Measurements from ENCODE around the gene SND1.

The SND1 gene

GRCh38 chr7:127689194-127689772 is 37.3 kb downstream of the SND1 start:
- DNase-seq: no peak

DNA sequence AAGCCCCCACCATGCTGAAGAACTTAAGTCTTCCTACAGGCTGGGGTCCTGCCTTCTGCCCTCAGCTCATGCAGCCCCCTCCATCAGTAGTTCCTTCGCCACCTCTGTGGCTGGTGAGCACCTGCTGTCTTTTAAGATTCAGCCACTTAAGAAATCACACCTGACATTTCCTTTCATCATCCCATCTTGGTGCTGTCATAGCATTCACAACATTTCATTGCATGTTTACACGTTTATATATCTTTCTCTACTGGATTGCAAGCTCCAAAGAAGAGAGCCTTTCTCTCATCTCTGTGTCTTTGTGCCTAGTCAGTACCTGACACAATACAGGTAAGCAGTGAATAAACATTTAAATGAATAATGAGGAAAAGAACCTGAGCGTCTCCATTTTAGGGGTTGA is 38.3 kb downstream of the SND1 start:
- no peak for DNase-seq

DNA sequence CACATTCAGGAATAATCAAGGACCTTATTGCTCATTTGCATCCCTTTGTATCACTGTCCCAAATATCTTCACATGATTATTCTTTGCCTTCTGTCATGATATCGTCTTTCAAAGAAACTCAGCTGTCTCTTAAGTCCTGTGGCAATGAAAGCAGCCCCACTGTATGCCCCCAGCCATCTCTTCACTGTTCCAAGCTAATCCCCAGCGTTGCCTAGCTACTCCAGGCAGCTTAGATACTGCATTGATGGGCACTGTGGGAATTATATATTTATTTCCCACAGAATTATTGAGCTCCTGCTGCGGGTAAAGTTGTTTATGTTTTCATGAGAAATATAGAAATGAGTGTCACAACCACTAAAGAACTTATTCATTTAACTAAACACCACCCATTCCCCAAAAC is 38.8 kb downstream of the SND1 start:
- DNase-seq: no peak

DNA sequence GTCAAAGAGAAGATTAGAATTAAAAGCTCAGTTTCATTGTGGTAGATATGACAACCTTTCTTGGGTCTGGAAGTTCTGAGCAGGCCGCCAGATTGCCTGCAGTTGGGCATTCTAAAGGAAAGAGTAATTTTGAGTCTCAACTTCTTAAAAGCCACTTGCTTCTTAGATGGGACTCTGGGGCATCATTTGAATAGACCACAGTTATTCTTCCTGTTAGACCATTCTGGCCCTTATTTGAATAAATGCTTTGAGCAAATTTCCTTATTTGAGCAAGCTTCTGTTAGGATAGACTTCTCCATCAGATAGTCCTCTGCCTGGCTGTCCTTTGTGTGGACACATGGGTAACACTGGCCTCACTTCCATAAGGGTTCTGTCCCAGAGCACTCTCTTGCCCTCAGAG is 40.2 kb downstream of the SND1 start:
- DNase-seq: no peak

GRCh38 chr7:127699853-127700252 is 47.9 kb downstream of the SND1 start:
- no peak for DNase-seq

DNA sequence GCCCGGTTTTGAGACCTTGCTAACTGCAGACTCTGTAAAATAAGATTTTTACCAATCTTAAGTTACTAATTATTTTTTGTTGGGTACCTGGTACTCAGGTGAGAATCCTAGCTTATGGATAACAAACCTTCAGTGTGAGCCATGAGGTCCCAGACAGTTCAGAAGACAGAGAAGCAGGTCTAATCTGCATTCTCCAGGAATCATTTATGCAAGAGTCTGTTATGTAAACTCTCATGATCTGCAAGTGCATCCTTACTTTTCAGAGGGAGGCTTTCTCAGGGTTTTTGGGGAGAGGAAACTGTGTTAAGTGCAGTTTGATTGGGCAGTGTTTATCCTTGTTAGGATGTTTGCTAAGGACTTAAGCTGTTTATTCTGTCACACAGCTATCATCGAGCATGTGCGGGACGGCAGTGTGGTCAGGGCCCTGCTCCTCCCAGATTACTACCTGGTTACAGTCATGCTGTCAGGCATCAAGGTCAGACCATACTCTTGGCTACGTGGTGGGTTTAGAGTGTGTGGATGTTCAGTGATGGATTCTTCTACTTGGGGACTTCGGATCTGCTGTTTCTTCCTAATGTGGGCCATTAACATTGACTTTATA is 50.2 kb downstream of the SND1 start:
- no peak for DNase-seq

DNA sequence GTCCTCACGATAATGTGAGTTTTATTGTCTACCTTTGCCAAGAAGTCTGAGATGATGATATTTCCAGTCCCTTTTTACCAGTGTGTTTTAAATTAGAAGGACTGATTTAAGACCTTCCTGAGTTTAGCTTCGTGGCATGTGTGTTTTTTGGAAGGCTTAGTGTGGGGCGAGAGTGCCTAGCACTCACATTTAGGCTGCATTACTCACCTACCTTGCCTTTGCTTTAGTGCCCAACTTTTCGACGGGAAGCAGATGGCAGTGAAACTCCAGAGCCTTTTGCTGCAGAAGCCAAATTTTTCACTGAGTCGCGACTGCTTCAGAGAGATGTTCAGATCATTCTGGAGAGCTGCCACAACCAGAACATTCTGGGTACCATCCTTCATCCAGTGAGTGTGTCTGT is 50.9 kb downstream of the SND1 start:
- DNase-seq: no peak

DNA sequence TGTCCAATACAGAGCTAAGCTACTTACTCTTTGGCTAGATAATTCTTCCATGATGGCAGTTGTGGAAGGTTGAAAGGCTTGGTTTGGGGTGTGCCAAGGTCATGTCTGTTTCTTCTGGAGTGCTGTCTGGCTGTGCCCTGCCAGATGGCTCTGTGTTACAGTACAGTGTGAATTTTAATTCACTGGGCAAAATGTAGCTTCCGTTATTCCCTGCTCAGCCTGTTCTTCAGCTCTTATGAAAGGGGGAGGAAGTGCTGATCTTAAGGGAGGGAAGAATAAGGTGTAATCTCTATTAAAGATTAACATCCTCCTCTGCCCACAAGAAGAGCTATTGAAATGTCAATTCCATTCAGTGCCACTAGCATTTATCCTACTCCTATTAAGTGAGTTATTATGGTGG is 52.2 kb downstream of the SND1 start:
- no peak for DNase-seq

DNA sequence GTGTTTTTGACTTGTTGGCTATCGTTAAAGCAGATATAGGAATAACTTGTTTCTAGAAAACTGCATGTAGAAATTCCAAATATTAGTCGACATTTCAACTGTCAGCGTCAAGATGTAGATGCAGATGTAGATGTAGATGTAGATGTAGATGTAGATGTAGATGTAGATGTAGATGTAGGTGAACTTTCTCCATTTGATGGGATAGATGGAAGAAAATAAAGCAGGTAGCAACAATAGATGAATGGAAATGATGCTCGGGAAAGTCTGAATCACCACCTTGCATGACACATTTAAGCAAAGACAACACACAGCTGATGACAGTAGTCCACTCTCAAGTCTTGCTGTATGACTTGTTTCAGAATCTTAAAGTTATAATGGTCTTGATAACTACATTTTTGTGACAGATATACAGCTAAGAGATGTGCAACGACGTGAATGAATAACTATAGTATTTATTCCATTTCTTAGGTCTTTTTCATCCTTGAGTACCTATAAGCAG is 53.5 kb downstream of the SND1 start:
- no peak for DNase-seq

- DNase-seq: no peak
Measured at GRCh38 chr7:127706766-127707165, 54.8 kb downstream of the SND1 start.

GRCh38 chr7:127708201-127708600 is 56.2 kb downstream of the SND1 start:
- DNase-seq: no peak

DNA sequence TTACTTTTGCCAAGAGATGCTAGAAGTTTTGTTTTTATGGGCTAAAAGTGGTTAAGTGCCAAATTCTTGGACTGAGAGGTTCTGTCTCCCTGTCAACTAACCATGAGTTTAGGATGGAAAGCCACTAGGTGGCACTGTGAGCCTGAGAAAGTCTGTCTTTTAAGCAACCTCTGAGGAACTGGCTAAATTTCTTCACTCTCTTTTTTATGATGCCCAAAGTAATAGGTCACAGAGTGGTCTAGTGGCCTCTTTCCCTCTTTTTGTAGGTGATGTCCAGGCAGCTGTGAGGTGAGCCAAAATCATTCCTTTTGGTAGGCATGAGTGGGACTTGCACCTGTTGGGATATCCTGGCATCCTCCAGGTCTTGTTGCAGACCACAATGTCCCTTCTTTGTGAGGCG is 56.8 kb downstream of the SND1 start:
- peak; percentile 61 for DNase-seq

GRCh38 chr7:127710635-127711034 is 58.6 kb downstream of the SND1 start:
- no peak for DNase-seq

GRCh38 chr7:127711872-127712271 is 59.9 kb downstream of the SND1 start:
- no peak for DNase-seq

- no peak for DNase-seq
Measured at GRCh38 chr7:127713006-127713405, 61.0 kb downstream of the SND1 start.

- no peak for DNase-seq
Measured at GRCh38 chr7:127713758-127714157, 61.8 kb downstream of the SND1 start.

GRCh38 chr7:127715272-127715671 is 63.3 kb downstream of the SND1 start:
- no peak for DNase-seq

GRCh38 chr7:127715901-127716300 is 63.9 kb downstream of the SND1 start:
- no peak for DNase-seq

- no peak for DNase-seq
Measured at GRCh38 chr7:127717502-127718339, 65.7 kb downstream of the SND1 start.

- no peak for DNase-seq
Measured at GRCh38 chr7:127718340-127718679, 66.3 kb downstream of the SND1 start.

GRCh38 chr7:127726476-127726875 is 74.5 kb downstream of the SND1 start:
- no peak for DNase-seq

GRCh38 chr7:127730658-127731276 is 78.8 kb downstream of the SND1 start:
- DNase-seq: no peak

- no peak for DNase-seq
Measured at GRCh38 chr7:127731431-127732080, 79.6 kb downstream of the SND1 start.

All from stimulated activated CD4-positive, alpha-beta T cell treated with anti-CD3 and anti-CD28 coated beads, Interleukin-4, amount 100 ng/mL, for 1 hour (primary cell).